WERI-Rb-1 (cell line): Measurements from ENCODE around the gene MRC2.

Experiments used
- DNase-seq: peaks from one replicate; pipeline ENCODE4 v3.0.0-alpha.2; 2020
- H3K27ac ChIP-seq: fragments of 250-450 bp; sonication (Bioruptor Pico); 2 replicates; pipeline ENCODE4 v1.5.1; 2020; ENCODE audit warnings: mild to moderate bottlenecking, moderate library complexity
- H3K27me3 ChIP-seq: fragments of 250-450 bp; sonication (Bioruptor Pico); 2 replicates; pipeline ENCODE4 v1.5.1; 2021; ENCODE audit warnings: mild to moderate bottlenecking, low read depth, moderate library complexity; ENCODE audit not compliant: insufficient read depth, severe bottlenecking
- H3K36me3 ChIP-seq: fragments of 250-450 bp; sonication (Bioruptor Pico); 2 replicates; pipeline ENCODE4 v1.5.1; 2020; ENCODE audit warnings: mild to moderate bottlenecking, moderate library complexity
- H3K4me3 ChIP-seq: 2 replicates; pipeline ENCODE4 v1.5.1; 2011; ENCODE audit warnings: low read depth, mild to moderate bottlenecking, control low read depth, low read length
- H3K9me3 ChIP-seq: fragments of 250-450 bp; sonication (Bioruptor Pico); 2 replicates; pipeline ENCODE4 v1.5.1; 2021; ENCODE audit warnings: mild to moderate bottlenecking, moderate library complexity; ENCODE audit not compliant: severe bottlenecking
- TF ChIP-seq, protein P1 (sequence below): IDR thresholded peaks from 2 replicates; pipeline ENCODE4 v1.5.1; 2011; ENCODE audit warnings: low read depth, mild to moderate bottlenecking, control low read depth, inconsistent platforms, low read length

Gene MRC2, protein sequence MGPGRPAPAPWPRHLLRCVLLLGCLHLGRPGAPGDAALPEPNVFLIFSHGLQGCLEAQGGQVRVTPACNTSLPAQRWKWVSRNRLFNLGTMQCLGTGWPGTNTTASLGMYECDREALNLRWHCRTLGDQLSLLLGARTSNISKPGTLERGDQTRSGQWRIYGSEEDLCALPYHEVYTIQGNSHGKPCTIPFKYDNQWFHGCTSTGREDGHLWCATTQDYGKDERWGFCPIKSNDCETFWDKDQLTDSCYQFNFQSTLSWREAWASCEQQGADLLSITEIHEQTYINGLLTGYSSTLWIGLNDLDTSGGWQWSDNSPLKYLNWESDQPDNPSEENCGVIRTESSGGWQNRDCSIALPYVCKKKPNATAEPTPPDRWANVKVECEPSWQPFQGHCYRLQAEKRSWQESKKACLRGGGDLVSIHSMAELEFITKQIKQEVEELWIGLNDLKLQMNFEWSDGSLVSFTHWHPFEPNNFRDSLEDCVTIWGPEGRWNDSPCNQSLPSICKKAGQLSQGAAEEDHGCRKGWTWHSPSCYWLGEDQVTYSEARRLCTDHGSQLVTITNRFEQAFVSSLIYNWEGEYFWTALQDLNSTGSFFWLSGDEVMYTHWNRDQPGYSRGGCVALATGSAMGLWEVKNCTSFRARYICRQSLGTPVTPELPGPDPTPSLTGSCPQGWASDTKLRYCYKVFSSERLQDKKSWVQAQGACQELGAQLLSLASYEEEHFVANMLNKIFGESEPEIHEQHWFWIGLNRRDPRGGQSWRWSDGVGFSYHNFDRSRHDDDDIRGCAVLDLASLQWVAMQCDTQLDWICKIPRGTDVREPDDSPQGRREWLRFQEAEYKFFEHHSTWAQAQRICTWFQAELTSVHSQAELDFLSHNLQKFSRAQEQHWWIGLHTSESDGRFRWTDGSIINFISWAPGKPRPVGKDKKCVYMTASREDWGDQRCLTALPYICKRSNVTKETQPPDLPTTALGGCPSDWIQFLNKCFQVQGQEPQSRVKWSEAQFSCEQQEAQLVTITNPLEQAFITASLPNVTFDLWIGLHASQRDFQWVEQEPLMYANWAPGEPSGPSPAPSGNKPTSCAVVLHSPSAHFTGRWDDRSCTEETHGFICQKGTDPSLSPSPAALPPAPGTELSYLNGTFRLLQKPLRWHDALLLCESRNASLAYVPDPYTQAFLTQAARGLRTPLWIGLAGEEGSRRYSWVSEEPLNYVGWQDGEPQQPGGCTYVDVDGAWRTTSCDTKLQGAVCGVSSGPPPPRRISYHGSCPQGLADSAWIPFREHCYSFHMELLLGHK (N-terminal part only)

DNA sequence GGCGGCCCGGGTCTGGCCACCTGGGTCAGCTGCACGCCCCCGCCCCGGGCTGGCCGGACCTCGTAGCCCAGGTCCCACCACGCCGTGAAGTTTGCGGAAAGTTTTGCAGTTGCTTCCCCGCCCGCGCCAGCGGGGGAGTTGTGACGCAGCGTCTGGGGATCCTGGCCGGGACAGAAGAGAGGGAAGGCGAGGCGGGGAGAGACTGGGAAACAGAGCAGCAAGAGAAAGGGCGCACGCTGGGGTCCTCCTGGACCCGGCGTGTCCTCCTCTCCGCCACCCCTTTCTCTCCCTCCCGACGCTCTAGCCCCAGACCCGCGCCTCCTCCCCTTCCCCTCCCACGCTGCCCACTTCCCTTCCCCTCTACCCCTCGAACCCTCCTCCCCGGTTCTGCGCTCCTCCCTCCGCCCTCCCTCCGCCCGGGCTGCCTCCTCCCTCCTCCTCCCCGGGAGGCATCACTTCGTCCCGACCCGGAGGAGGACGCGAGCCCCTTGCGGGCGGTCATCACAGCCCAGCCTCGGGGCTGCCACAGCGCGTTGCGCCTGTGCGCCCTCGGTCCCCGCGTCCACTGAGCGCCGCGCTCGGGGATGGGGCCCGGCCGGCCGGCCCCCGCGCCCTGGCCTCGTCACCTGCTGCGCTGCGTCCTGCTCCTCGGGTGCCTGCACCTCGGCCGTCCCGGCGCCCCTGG, at the start of gene MRC2:
MRC2 (plus strand) TSS at position 452 of the 685 bp plus-strand sequence; CDS start at position 585, 133 bp downstream.
- TF ChIP-seq, protein P1, sequence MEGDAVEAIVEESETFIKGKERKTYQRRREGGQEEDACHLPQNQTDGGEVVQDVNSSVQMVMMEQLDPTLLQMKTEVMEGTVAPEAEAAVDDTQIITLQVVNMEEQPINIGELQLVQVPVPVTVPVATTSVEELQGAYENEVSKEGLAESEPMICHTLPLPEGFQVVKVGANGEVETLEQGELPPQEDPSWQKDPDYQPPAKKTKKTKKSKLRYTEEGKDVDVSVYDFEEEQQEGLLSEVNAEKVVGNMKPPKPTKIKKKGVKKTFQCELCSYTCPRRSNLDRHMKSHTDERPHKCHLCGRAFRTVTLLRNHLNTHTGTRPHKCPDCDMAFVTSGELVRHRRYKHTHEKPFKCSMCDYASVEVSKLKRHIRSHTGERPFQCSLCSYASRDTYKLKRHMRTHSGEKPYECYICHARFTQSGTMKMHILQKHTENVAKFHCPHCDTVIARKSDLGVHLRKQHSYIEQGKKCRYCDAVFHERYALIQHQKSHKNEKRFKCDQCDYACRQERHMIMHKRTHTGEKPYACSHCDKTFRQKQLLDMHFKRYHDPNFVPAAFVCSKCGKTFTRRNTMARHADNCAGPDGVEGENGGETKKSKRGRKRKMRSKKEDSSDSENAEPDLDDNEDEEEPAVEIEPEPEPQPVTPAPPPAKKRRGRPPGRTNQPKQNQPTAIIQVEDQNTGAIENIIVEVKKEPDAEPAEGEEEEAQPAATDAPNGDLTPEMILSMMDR: no peak
- DNase-seq: no peak
- H3K27ac ChIP-seq: peak within 1 kb of the TSS; percentile 82

DNA sequence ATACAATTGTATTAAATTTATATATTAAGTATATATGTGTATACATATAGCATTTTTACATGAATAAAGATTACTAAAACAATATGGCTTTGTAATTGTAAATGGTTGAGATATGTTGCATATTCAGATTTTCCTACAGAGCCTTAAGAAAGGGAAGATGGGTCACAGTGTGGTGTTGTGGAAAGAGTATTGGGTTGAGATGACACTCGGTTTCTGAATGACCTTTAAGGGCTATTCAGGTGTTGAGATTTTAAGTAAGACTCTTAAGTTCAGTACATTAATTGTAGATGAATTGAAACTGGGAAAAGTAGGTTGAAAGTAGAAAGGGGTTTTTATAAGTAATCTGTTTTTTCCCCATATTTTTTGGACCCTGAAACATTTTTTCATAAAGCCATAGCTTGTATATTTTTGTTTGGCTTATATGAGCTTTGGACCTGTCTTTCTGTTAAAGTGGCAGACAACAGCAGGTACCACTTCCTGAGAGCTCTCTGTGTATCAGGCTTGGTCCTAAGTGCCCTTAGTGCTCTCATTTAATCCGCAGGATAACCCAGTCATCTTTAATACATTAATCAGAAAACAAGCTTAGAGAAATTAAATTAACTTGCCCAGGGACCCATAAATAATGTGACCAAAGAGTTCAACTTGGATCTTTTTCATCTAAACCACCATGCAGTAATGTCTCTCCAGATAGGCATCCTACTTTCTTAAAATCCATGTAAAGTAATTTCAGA, 48.5 kb upstream of the MRC2 start:
- TF ChIP-seq, protein P1: no peak
- Histone ChIP-seq H3K36me3 (peaks cover 74% of the 10 kb centered on the region), H3K9me3 (no peaks in the 10 kb centered on the region)

More for the DNA sequence above, at the start of gene MRC2:
- Histone ChIP-seq H3K4me3 (no peak within 1 kb of the TSS), H3K27me3 (no peaks in the 10 kb centered on the region), H3K36me3 (no peaks in the 10 kb centered on the region), H3K9me3 (peaks cover 3% of the 10 kb centered on the region)

DNA sequence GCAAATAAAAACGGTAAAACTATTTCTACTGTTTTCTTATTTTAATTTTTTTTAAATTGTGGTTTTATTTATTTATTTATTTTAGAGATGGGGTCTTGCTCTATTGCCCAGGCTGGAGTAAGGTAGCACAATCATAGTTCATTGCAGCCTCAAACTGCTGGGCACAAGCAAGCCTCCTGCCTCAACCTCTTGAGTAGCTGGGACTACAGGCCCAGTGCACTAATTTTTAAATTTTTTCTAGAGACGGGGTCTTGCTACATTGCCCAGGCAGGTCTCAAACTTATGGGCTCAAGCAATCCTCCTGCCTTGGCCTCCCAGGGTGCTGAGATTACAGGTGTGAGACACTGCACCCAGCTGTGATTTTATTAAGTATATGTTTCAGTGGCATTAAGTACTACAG, 46.5 kb upstream of the MRC2 start:
- DNase-seq: no peak
- peaks cover 62% of the 10 kb centered on the region for H3K36me3 ChIP-seq
- H3K27me3 ChIP-seq: no peaks in the 10 kb centered on the region
- no peak overlapping the region for H3K27ac ChIP-seq
- H3K4me3 ChIP-seq: no peak overlapping the region
- H3K9me3 ChIP-seq: no peaks in the 10 kb centered on the region
- TF ChIP-seq, protein P1: no peak

More for the DNA sequence above, 48.5 kb upstream of the MRC2 start:
- Histone ChIP-seq H3K27me3 (no peaks in the 10 kb centered on the region), H3K27ac (no peak overlapping the region), H3K4me3 (no peak overlapping the region)
- no peak for DNase-seq

DNA sequence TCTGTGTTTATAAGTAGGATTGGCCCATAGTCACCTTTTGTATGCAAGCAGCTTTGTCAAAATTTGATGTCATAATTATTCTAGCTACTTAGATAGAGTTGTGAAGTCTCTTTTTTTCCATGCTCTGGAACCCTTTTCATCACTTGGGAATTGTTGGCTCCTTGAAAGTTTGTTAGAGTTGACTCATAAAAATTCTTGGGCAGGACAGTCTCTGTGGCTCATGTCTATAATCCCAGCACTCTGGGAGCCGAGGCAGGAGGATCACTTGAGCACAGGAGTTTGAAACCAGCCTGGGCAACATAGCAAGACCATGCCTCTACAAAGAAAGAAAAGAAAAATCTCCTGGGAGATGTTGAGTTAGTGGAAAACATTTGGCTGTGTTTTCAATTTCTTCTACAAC, 45.7 kb upstream of the MRC2 start:
- no peak overlapping the region for H3K27ac ChIP-seq
- DNase-seq: no peak

More for the DNA sequence above, 45.7 kb upstream of the MRC2 start:
- TF ChIP-seq, protein P1: no peak
- no peaks in the 10 kb centered on the region for H3K9me3 ChIP-seq
- H3K36me3 ChIP-seq: peaks cover 61% of the 10 kb centered on the region
- H3K27me3 ChIP-seq: no peaks in the 10 kb centered on the region
- no peak overlapping the region for H3K4me3 ChIP-seq
